ENCODE data around the gene CDS2.

The CDS2 gene

DNA sequence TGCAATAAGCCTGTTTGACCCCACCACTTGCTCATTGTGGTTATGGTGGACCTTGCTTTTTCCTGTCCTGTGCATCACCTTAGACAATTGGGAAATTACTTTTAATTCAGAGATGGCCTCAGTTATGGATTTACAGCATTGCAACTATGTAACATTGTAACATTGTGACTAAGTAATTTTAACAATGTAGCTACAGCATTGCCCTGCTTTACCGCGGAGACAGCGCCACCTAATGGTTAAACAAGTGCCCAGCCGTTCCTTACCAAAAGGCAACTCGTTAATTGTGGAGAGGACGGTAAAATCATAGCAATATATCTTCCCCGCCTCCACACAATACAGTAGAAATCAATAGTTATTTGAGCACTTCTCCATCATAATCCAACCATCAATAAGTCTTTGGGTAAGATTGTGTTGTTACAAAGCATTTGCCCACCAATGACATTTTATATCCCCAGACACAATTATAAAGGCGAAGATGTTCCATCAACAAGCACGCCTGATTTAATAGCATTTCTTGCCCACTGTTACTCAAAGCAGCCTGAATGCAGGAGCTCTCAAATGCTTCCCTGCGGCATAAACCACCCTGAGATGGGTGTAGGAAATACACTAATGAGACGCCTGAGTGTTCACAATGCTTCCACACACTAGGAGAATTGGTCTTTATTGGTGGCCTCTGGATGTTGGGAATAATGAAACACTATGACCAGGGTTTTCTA lies 96.3 kb downstream of the CDS2 start:
- TF ChIP-seq, protein P1, sequence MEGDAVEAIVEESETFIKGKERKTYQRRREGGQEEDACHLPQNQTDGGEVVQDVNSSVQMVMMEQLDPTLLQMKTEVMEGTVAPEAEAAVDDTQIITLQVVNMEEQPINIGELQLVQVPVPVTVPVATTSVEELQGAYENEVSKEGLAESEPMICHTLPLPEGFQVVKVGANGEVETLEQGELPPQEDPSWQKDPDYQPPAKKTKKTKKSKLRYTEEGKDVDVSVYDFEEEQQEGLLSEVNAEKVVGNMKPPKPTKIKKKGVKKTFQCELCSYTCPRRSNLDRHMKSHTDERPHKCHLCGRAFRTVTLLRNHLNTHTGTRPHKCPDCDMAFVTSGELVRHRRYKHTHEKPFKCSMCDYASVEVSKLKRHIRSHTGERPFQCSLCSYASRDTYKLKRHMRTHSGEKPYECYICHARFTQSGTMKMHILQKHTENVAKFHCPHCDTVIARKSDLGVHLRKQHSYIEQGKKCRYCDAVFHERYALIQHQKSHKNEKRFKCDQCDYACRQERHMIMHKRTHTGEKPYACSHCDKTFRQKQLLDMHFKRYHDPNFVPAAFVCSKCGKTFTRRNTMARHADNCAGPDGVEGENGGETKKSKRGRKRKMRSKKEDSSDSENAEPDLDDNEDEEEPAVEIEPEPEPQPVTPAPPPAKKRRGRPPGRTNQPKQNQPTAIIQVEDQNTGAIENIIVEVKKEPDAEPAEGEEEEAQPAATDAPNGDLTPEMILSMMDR (conservative IDR thresholded peaks at IDR 0.05): peak; percentile 95
- H3K27ac ChIP-seq: no peak overlapping the region

DNA sequence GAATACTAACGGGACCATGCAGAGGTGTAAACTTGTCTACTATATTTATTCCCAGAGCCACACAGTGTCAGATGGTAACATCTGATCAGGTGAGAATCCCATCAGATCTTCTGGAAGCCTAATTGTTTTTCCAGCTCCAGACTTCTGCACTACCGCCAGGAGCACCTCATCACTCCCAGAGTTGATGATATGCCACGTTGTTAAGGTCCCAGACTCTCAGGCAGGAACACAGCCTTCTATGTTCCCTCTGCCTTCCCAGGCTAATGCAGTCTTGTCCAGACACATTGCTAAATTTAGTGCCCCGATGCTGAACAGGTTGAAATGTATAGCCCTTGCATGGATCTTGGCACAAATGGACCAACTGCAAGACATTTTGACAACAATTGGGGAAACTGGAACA lies 103.7 kb downstream of the CDS2 start:
- TF ChIP-seq, protein P1 (conservative IDR thresholded peaks at IDR 0.05): no peak
- no peak overlapping the region for H3K27ac ChIP-seq

DNA sequence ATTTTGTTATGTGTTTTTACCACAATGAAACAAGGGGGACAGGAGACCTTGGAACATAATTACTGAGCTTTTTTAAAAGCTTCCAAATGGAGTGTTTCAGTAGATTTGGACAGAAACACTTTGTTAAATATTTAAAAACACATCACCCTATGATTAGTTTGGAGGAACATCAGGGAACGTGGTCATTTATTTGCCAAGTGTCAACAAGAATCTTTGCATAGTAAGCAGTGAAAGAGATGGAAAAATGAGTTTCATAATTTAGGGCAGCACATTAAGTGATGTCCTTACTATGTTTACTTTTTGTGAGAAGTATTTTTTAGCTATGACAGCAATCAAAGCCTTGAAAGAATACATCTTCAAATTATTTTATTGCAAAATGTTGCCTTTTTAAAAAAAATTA lies 107.3 kb downstream of the CDS2 start:
- H3K27ac ChIP-seq: peak overlapping the region; percentile 49
- TF ChIP-seq, protein P1 (conservative IDR thresholded peaks at IDR 0.05): no peak

DNA sequence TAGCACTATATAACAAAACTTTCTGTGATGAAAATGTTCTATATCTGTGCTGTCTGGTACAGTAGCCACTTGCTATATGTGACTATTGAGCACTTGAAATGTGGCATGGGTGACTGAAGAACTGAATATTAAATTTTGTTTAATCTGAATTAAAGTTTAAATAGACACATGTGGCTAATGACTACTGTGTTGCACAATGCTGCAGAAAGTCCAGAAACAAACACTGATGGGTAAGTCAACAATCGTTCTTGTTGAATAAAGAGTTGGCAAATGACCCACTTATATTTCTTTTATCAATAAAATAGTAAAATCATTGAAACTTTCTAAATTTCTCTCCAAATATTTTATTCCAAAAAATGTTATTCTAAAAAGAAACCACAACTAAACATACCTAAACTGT lies 108.2 kb downstream of the CDS2 start:
- TF ChIP-seq, protein P1 (conservative IDR thresholded peaks at IDR 0.05): no peak
- H3K27ac ChIP-seq: no peak overlapping the region

Data from VCaP (cell line).